NCI-H2227 (cell line): ENCODE results near the gene LIAS.
A peak's percentile ranks its signal among the peaks of the same experiment; 100 is the strongest.

Experiments used
- DNase-seq: peaks from one replicate; lab custom pipeline; 2025; ENCODE audit not compliant: unreplicated experiment; lab: John Stamatoyannopoulos, UW

Gene LIAS

DNA sequence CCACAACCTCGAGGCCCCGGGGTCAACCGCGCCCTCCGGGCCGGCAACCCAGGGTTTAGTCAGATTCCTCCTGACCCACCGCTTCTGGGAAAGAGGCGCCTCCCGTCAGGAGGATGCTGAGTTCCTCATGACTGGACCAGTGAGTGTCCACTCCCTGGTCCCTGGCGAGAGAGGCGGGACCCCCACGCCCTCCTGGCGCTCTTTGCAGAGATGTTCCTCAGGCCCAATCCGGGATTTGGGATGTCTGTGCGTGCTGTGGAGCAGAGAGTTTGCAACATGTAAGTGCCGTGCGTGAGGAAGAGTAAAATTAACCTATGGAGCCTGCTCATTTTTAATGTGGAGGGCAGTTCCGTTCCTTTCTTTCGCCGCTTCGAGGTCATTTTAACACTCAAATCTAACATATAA lies 69.2 kb downstream of the LIAS start:
- DNase-seq, result peak; percentile 72
